SK-N-SH (cell line): Measurements from ENCODE around the gene CD3D. TPM values are rescaled to one million over a fixed set of nuclear protein-coding genes. Genes with fewer than 3 reads are reported as not detected.

Source experiments
- CTCF ChIA-PET: fragments of 300-600, 350-600 bp; formaldehyde crosslinking; extraction: SDS; loops from one replicate; lab custom pipeline; 2021; lab: Yijun Ruan, JAX
- POLR2A ChIA-PET: fragments of 350-600 bp; sonication (Branson Sonifier 250); formaldehyde crosslinking; extraction: SDS; loops from one replicate; lab custom pipeline; 2020; ENCODE audit warnings: antibody characterized with exemption, inconsistent platforms; lab: Yijun Ruan, JAX
- DNase-seq: peaks from one replicate; pipeline ENCODE4 v3.0.0; 2012
- H2AFZ ChIP-seq: fragments of 200-600 bp; sonication (generic); 2 replicates; pipeline ENCODE4 v1.8.1; 2016; ENCODE audit warnings: antibody characterized with exemption, mild to moderate bottlenecking, low read depth
- H3F3A ChIP-seq: fragments of 200-600 bp; sonication (generic); replicated peaks from 2 replicates; pipeline ENCODE3; 2016; ENCODE audit warnings: antibody characterized with exemption, mild to moderate bottlenecking; ENCODE audit not compliant: insufficient read depth
- H3K27ac ChIP-seq, 2 experiments: fragments of 200-500 bp in 1 of 2; fragments of 200-600 bp in 1 of 2; sonication (Bioruptor generic) in 1 of 2; sonication (generic), shearing (Covaris generic) in 1 of 2; 2 replicates each; pipeline versions ENCODE4 v1.5.1 to v1.6.1; 2014 to 2016; ENCODE audit warnings: low read depth in 2 of 2, inconsistent platforms in 1 of 2, low read length in 1 of 2, mild to moderate bottlenecking in 1 of 2, mixed read lengths in 1 of 2
- H3K27me3 ChIP-seq: fragments of 200-600 bp; sonication (generic), shearing (Covaris generic); 2 replicates; pipeline ENCODE4 v1.6.1; 2016; ENCODE audit warnings: mixed run types; ENCODE audit not compliant: insufficient read depth
- H3K36me3 ChIP-seq, 2 experiments: fragments of 200-500 bp in 1 of 2; fragments of 200-600 bp in 1 of 2; sonication (Bioruptor generic) in 1 of 2; sonication (generic) in 1 of 2; replicated peaks in 1 of 2; 2 replicates each; pipeline versions ENCODE3 to v1.5.1; 2014 to 2016; ENCODE audit warnings: low read length in 1 of 2, mild to moderate bottlenecking in 1 of 2; ENCODE audit not compliant: insufficient read depth in 2 of 2, control insufficient read depth in 1 of 2
- H3K4me1 ChIP-seq, 2 experiments: fragments of 200-500 bp in 1 of 2; fragments of 200-600 bp in 1 of 2; sonication (Bioruptor generic) in 1 of 2; sonication (generic), shearing (Covaris generic) in 1 of 2; 2 replicates each; pipeline versions ENCODE4 v1.5.1 to v1.6.1; 2014 to 2016; ENCODE audit warnings: low read depth in 1 of 2, low read length in 1 of 2, mixed run types in 1 of 2; ENCODE audit not compliant: insufficient read depth in 2 of 2, control insufficient read depth in 1 of 2
- H3K4me2 ChIP-seq: fragments of 200-600 bp; sonication (generic), shearing (Covaris generic); 2 replicates; pipeline ENCODE4 v1.6.1; 2017; ENCODE audit warnings: mixed run types
- H3K4me3 ChIP-seq, 2 experiments: fragments of 200-500 bp in 1 of 2; fragments of 200-600 bp in 1 of 2; sonication (Bioruptor generic) in 1 of 2; sonication (generic), shearing (Covaris generic) in 1 of 2; 2 replicates each; pipeline versions ENCODE4 v1.5.1 to v1.8.1; 2014 to 2016; ENCODE audit warnings: low read depth in 2 of 2, inconsistent platforms in 1 of 2, low read length in 1 of 2, mild to moderate bottlenecking in 1 of 2, mixed read lengths in 1 of 2, moderate library complexity in 1 of 2
- H3K79me2 ChIP-seq: fragments of 200-600 bp; sonication (generic); 2 replicates; pipeline ENCODE4 v1.8.1; 2017; ENCODE audit warnings: mild to moderate bottlenecking; ENCODE audit not compliant: insufficient read depth
- H3K9ac ChIP-seq: fragments of 200-600 bp; sonication (generic); 2 replicates; pipeline ENCODE4 v1.6.1; 2017; ENCODE audit warnings: mixed run types
- H3K9me2 ChIP-seq: fragments of 200-600 bp; sonication (generic); 2 replicates; pipeline ENCODE4 v1.6.1; 2017; ENCODE audit warnings: mixed run types
- H3K9me3 ChIP-seq: fragments of 200-600 bp; sonication (generic); 2 replicates; pipeline ENCODE4 v1.6.1; 2017; ENCODE audit warnings: mixed run types, mild to moderate bottlenecking, moderate library complexity
- H4K20me1 ChIP-seq: fragments of 200-600 bp; sonication (generic); 2 replicates; pipeline ENCODE4 v1.6.1; 2017; ENCODE audit warnings: mild to moderate bottlenecking, mixed run types; ENCODE audit not compliant: insufficient read depth
- CTCF ChIP-seq: fragments of 200-600 bp; sonication (generic); IDR thresholded peaks from 2 replicates; pipeline ENCODE4 v1.6.1; 2017; ENCODE audit warnings: antibody characterized with exemption, mild to moderate bottlenecking, moderate library complexity
- ELF1 ChIP-seq: IDR thresholded peaks from 2 replicates; pipeline ENCODE4 v1.4.0; 2012
- FOSL2 ChIP-seq: IDR thresholded peaks from 2 replicates; pipeline ENCODE4 v1.4.0; 2012; ENCODE audit warnings: low read depth, mild to moderate bottlenecking, moderate library complexity, borderline replicate concordance
- FOXM1 ChIP-seq: IDR thresholded peaks from 2 replicates; pipeline ENCODE4 v1.4.0; 2012; ENCODE audit warnings: low read depth, mild to moderate bottlenecking
- IRF3 ChIP-seq: fragments of 150-350 bp; IDR thresholded peaks from 2 replicates; pipeline ENCODE4 v1.6.1; 2016; ENCODE audit warnings: mild to moderate bottlenecking, low read depth, low read length
- MXI1 ChIP-seq: IDR thresholded peaks from 2 replicates; pipeline ENCODE4 v1.6.1; 2012; ENCODE audit warnings: mild to moderate bottlenecking, low read depth, low read length, improper control_type of control experiment
- NFIC ChIP-seq: IDR thresholded peaks from 2 replicates; pipeline ENCODE4 v1.4.0; 2012; ENCODE audit warnings: borderline replicate concordance
- NRF1 ChIP-seq: IDR thresholded peaks from 2 replicates; pipeline ENCODE4 v1.6.1; 2012; ENCODE audit warnings: low read depth, mild to moderate bottlenecking, low read length
- POLR2AphosphoS5 ChIP-seq: IDR thresholded peaks from 2 replicates; pipeline ENCODE4 v1.6.1; 2012; ENCODE audit warnings: low read depth, low read length
- RAD21 ChIP-seq: IDR thresholded peaks from 2 replicates; pipeline ENCODE4 v1.6.1; 2012; ENCODE audit warnings: mild to moderate bottlenecking, low read length
- RCOR1 ChIP-seq: fragments of 150-350 bp; IDR thresholded peaks from 2 replicates; pipeline ENCODE4 v1.6.1; 2017; ENCODE audit warnings: antibody characterized with exemption, low read length
- REST ChIP-seq: IDR thresholded peaks from 2 replicates; pipeline ENCODE4 v1.6.1; 2012; ENCODE audit warnings: mild to moderate bottlenecking, low read depth, low read length, moderate library complexity
- RFX5 ChIP-seq: IDR thresholded peaks from 2 replicates; pipeline ENCODE4 v1.6.1; 2012; ENCODE audit warnings: mild to moderate bottlenecking, improper control_type of control experiment, low read length
- TAF1 ChIP-seq: IDR thresholded peaks from 2 replicates; pipeline ENCODE4 v1.6.1; 2012; ENCODE audit warnings: low read depth, mild to moderate bottlenecking, low read length, moderate library complexity, borderline replicate concordance
- TCF12 ChIP-seq: IDR thresholded peaks from 2 replicates; pipeline ENCODE4 v1.4.0; 2012
- USF1 ChIP-seq: IDR thresholded peaks from 2 replicates; pipeline ENCODE4 v1.4.0; 2012; ENCODE audit warnings: low read depth, borderline replicate concordance
- YY1 ChIP-seq: IDR thresholded peaks from 2 replicates; pipeline ENCODE4 v1.4.0; 2012; ENCODE audit warnings: low read depth, mild to moderate bottlenecking
- WGBS: methylation state at CpG from one replicate; pipeline ENCODE4 v1.1.6; 2017; ENCODE audit warnings: low lambda C conversion rate; 5-methylcytosine and 5-hydroxymethylcytosine counted together
- polyA plus RNA-seq, 3 experiments: library from polyadenylated mRNA; depleted of rRNA; stranded (reverse); fragments of >200 nt; gene quantifications; 2 replicates each; pipeline ENCODE4 v1.2.3, GENCODE V29; 2012

CD3D gene
- polyA plus RNA-seq, 1 of the 3 experiments (the other 2 are of a cell fraction): 0.44 TPM

GRCh38 chr11:118295199-118295598, 47.3 kb downstream of the CD3D start (continued):
- TF ChIP-seq MXI1: no peak
- no peak for TF ChIP-seq RFX5
- no peak for TF ChIP-seq FOXM1
- TF ChIP-seq REST: no peak

GRCh38 chr11:118294053-118294452, 48.5 kb downstream of the CD3D start:
- Histone ChIP-seq H3K9me2 (no peaks in the 10 kb centered on the region), H4K20me1 (no peaks in the 10 kb centered on the region), H3K36me3 (no peaks in the 10 kb centered on the region), H3K4me2 (no peak overlapping the region), H3K79me2 (no peaks in the 10 kb centered on the region), H3K27ac (no peak overlapping the region), H3F3A (no peaks in the 10 kb centered on the region), H3K4me1 (no peaks in the 10 kb centered on the region), H3K9me3 (0 out of 2 replicates have a peak, but pooled peaks cover 4% of the 10 kb centered on the region), H3K27me3 (no peaks in the 10 kb centered on the region; the same call in 1 of the 2 replicates), H3K4me3 (no peak overlapping the region), H3K9ac (no peak overlapping the region), H2AFZ (no peak overlapping the region)
- WGBS: 13% methylated on average over 2 of the region's 2 CpGs
- CTCF ChIA-PET: interaction anchor here (1.6 kb wide), 1 partner anchor 10 kb away, joined by 4 read pairs; the partner anchor contains the start of gene CD3E
- POLR2A ChIA-PET: no interaction called here
- no peak for TF ChIP-seq USF1
- TF ChIP-seq IRF3: no peak
- no peak for TF ChIP-seq RCOR1
- no peak for TF ChIP-seq TCF12
- no peak for TF ChIP-seq CTCF
- no peak for TF ChIP-seq YY1
- TF ChIP-seq RAD21: no peak
- TF ChIP-seq NFIC: no peak
- no peak for TF ChIP-seq POLR2AphosphoS5
- TF ChIP-seq ELF1: no peak
- no peak for TF ChIP-seq NRF1
- TF ChIP-seq TAF1: no peak
- TF ChIP-seq RFX5: no peak
- TF ChIP-seq FOSL2: no peak
- no peak for TF ChIP-seq REST
- DNase-seq: no peak
